ENCODE data around the gene GAS7.

GAS7 gene

DNA sequence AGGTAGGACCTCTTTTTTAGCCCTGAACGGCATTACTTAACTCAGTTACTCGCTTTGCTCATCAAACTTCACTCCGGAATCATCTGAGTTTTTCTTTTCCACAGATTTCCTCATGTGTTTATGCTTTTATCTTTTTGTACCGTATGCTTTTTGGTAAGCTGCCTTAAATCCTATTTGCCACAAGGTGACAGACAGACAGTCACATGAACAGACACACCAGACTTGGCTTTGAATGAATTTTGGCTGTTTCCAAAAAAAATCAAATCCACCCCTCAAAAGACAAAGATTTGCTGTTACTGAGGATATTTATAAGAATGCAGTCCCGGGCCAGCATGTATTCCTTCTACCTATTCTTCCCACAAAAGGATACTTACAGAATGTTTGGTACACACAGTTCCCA, 10.9 kb downstream of the GAS7 start:
- H3K4me2 ChIP-seq (ENCODE audit: low read length), result no peak overlapping the region
- H3K9ac ChIP-seq (ENCODE audit: low read length), result no peak overlapping the region
- TF ChIP-seq EZH2 (IDR thresholded peaks at IDR 0.05; ENCODE audit: borderline replicate concordance, low read length), result no peak
- TF ChIP-seq, protein P1, sequence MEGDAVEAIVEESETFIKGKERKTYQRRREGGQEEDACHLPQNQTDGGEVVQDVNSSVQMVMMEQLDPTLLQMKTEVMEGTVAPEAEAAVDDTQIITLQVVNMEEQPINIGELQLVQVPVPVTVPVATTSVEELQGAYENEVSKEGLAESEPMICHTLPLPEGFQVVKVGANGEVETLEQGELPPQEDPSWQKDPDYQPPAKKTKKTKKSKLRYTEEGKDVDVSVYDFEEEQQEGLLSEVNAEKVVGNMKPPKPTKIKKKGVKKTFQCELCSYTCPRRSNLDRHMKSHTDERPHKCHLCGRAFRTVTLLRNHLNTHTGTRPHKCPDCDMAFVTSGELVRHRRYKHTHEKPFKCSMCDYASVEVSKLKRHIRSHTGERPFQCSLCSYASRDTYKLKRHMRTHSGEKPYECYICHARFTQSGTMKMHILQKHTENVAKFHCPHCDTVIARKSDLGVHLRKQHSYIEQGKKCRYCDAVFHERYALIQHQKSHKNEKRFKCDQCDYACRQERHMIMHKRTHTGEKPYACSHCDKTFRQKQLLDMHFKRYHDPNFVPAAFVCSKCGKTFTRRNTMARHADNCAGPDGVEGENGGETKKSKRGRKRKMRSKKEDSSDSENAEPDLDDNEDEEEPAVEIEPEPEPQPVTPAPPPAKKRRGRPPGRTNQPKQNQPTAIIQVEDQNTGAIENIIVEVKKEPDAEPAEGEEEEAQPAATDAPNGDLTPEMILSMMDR (IDR thresholded peaks at IDR 0.05; ENCODE audit: low read length), result no peak

DNA sequence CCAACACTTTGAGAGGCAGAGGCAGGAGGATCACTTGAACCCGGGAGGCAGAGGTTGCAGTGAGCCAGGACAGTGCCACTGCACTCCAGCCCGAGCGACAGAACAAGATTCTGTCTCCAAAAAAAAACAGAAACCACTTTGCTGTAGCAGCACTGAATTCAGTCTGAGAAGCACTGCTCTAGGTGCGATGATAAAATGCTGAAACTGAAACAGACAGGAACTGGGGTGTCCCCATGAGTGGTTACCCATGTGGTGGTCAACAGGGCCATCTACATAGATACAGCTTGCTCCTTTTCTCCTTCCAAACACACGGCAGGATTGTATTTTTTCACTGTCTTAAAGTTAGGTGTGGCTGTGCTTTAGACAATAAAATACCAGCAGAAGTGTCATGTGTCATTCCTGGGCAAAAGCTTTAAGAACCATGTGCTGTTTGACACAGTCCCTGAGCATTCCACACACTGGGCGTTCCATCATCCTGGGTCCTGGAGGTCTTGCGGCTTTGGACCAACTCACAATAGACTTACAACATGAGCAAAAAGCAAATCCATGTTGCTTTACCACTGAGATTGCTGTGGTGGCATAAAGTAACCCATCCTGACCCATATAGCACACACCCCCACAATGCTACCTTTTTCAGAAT, 11.5 kb downstream of the GAS7 start:
- no peak overlapping the region for H3K27ac ChIP-seq (ENCODE audit: low read depth, low read length, poor library complexity, severe bottlenecking)
- no peak overlapping the region for H3K4me2 ChIP-seq (ENCODE audit: low read length)
- no peak overlapping the region for H2AFZ ChIP-seq (ENCODE audit: low read length)
- no peaks in the 10 kb centered on the region for H3F3A ChIP-seq (ENCODE audit: insufficient read depth, low read length)
- TF ChIP-seq, protein P1 (IDR thresholded peaks at IDR 0.05; ENCODE audit: low read length), result no peak
- no peak for TF ChIP-seq EZH2 (IDR thresholded peaks at IDR 0.05; ENCODE audit: borderline replicate concordance, low read length)
- no peaks in the 10 kb centered on the region for H3K4me1 ChIP-seq (ENCODE audit: insufficient read depth, low read length, severe bottlenecking)
- H3K9me2 ChIP-seq (ENCODE audit: low read depth, low read length), result no peaks in the 10 kb centered on the region
- no peak overlapping the region for H3K4me3 ChIP-seq (ENCODE audit: low read depth, low read length, poor library complexity, severe bottlenecking)
- H3K36me3 ChIP-seq (ENCODE audit: insufficient read depth, low read length), result no peaks in the 10 kb centered on the region
- no peaks in the 10 kb centered on the region for H3K27me3 ChIP-seq (ENCODE audit: insufficient read depth, low read length)
- no peaks in the 10 kb centered on the region for H4K20me1 ChIP-seq (ENCODE audit: insufficient read depth, low read length)
- no peaks in the 10 kb centered on the region for H3K9me3 ChIP-seq (ENCODE audit: low read length)
- H3K79me2 ChIP-seq (ENCODE audit: insufficient read depth, low read length), result no peaks in the 10 kb centered on the region
- no peak overlapping the region for H3K9ac ChIP-seq (ENCODE audit: low read length)

More for the DNA sequence above, 10.9 kb downstream of the GAS7 start:
- H3K9me3 ChIP-seq (ENCODE audit: low read length), result no peaks in the 10 kb centered on the region
- no peaks in the 10 kb centered on the region for H3K27me3 ChIP-seq (ENCODE audit: insufficient read depth, low read length)
- H3K79me2 ChIP-seq (ENCODE audit: insufficient read depth, low read length), result no peaks in the 10 kb centered on the region
- no peaks in the 10 kb centered on the region for H4K20me1 ChIP-seq (ENCODE audit: insufficient read depth, low read length)
- no peak overlapping the region for H2AFZ ChIP-seq (ENCODE audit: low read length)
- H3F3A ChIP-seq (ENCODE audit: insufficient read depth, low read length), result no peaks in the 10 kb centered on the region
- H3K4me1 ChIP-seq (ENCODE audit: insufficient read depth, low read length, severe bottlenecking), result no peaks in the 10 kb centered on the region
- H3K9me2 ChIP-seq (ENCODE audit: low read depth, low read length), result no peaks in the 10 kb centered on the region
- no peaks in the 10 kb centered on the region for H3K36me3 ChIP-seq (ENCODE audit: insufficient read depth, low read length)
- H3K4me3 ChIP-seq (ENCODE audit: low read depth, low read length, poor library complexity, severe bottlenecking), result no peak overlapping the region
- no peak overlapping the region for H3K27ac ChIP-seq (ENCODE audit: low read depth, low read length, poor library complexity, severe bottlenecking)

DNA sequence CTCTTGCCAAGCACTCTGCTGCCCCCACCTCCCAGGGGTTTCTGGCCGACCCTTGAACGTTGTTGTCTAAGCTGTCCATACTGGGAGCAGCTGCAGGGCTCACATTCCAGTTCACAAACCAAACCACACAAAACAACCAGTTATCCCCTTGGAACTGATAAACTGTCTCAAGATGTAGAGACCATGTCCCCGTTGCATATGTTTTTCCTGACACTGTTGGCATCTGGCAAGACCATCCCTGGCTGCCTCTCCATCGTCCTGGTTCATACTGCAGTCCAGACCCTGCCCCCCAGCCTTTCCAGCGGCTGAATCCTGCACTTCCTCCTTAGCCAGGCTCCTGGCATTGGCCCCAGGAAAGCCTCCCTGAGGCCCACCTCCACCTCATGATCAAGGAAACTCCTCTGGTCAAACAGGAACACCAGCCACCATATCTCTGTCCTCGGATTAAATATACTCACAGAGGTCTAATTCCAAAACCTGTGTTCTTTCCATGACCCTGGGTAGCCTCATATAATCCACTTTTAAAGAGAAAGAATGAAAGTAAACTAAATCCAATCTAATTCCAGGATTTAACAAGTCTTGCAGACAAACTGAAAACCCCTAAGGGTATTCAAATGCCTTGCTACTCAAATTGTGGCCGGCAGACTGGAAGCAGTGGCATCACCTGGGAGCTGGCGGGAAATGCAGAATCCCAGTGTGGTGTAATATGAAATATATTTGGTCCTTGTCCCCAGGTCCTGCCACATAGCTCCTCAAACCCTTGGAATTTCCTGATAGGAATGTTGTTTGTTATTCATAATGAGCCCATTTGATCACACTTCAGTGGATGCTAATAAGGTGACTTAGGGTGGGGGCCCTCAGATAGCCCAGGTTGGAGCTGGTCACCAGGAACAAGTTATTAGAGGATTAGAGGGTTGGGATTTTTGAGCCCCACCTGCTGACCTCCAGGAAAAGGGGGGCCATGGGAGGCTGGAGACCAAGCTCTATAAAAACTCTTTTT, 14.2 kb downstream of the GAS7 start:
- Histone ChIP-seq H3K27ac (ENCODE audit: low read depth, low read length, poor library complexity, severe bottlenecking) (no peak overlapping the region), H3F3A (ENCODE audit: insufficient read depth, low read length) (no peaks in the 10 kb centered on the region), H3K4me1 (ENCODE audit: insufficient read depth, low read length, severe bottlenecking) (no peaks in the 10 kb centered on the region), H4K20me1 (ENCODE audit: insufficient read depth, low read length) (no peaks in the 10 kb centered on the region), H3K9ac (ENCODE audit: low read length) (no peak overlapping the region), H3K36me3 (ENCODE audit: insufficient read depth, low read length) (no peaks in the 10 kb centered on the region), H3K9me3 (ENCODE audit: low read length) (no peaks in the 10 kb centered on the region), H3K4me2 (ENCODE audit: low read length) (no peak overlapping the region), H3K4me3 (ENCODE audit: low read depth, low read length, poor library complexity, severe bottlenecking) (no peak overlapping the region), H3K9me2 (ENCODE audit: low read depth, low read length) (no peaks in the 10 kb centered on the region), H2AFZ (ENCODE audit: low read length) (no peak overlapping the region), H3K79me2 (ENCODE audit: insufficient read depth, low read length) (no peaks in the 10 kb centered on the region), H3K27me3 (ENCODE audit: insufficient read depth, low read length) (no peaks in the 10 kb centered on the region)
- TF ChIP-seq EZH2 (IDR thresholded peaks at IDR 0.05; ENCODE audit: borderline replicate concordance, low read length), result no peak
- TF ChIP-seq, protein P1 (IDR thresholded peaks at IDR 0.05; ENCODE audit: low read length), result no peak
